GM12878 (cell line): Measurements from ENCODE around the gene CNTN4. TPM values are rescaled to one million over a fixed set of nuclear protein-coding genes. Genes with fewer than 3 reads are reported as not detected.

Source experiments
- ATAC-seq: fragments of 200-7000 bp; cut with Tn5 transposase; 3 replicates; pipeline ENCODE4 v1.9.1; 2020; ENCODE audit warnings: mild to moderate bottlenecking, moderate library complexity
- BruUV-seq: library from RNA; stranded (reverse); fragments of 400-500 nt; replicated peaks from 2 replicates; lab custom pipeline; 2021; lab: Mats Ljungman, UMichigan
- CTCF ChIA-PET: fragments of 300-600 bp; sonication (Branson Sonifier 250); formaldehyde crosslinking; extraction: SDS; loops from one replicate; lab custom pipeline; 2021; ENCODE audit warnings: inconsistent platforms; lab: Yijun Ruan, JAX
- POLR2A ChIA-PET: fragments of 350-600 bp; formaldehyde crosslinking; extraction: SDS; loops from one replicate; lab custom pipeline; 2021; ENCODE audit warnings: inconsistent platforms; lab: Charles Lee
- RAD21 ChIA-PET: fragments of 300-600 bp; sonication (Branson Sonifier 250); formaldehyde crosslinking; loops from one replicate; lab custom pipeline; 2023; ENCODE audit warnings: antibody characterized with exemption; ENCODE audit not compliant: unreplicated experiment; lab: Charles Lee
- SMC1A ChIA-PET: fragments of 300-600 bp; sonication (Branson Sonifier 250); formaldehyde crosslinking; loops from one replicate; lab custom pipeline; 2023; ENCODE audit not compliant: unreplicated experiment, uncharacterized antibody; lab: Charles Lee
- DNase-seq: peaks from one replicate; pipeline ENCODE4 v3.0.0-alpha.2; 2011; ENCODE audit warnings: low read depth, low spot score
- FAIRE-seq: peaks from 3 replicates; lab custom pipeline; 2011; peaks lifted over from hg19 to GRCh38; lab: Jason Lieb, UNC
- H2AFZ ChIP-seq: 2 replicates; pipeline ENCODE4 v1.6.0; 2011; ENCODE audit warnings: low read depth, low read length, control low read depth; ENCODE audit not compliant: control insufficient read depth
- H3K27ac ChIP-seq: 2 replicates; pipeline ENCODE4 v1.5.1; 2011; ENCODE audit warnings: control low read depth; ENCODE audit not compliant: control insufficient read depth, insufficient read depth
- H3K27me3 ChIP-seq, 2 experiments: replicated peaks in 1 of 2; 2 replicates each; pipeline versions ENCODE4 v1.6.0 to v1.6.1; 2011; ENCODE audit warnings: low read length in 1 of 2; ENCODE audit not compliant: control insufficient read depth in 2 of 2, insufficient read depth in 2 of 2
- H3K36me3 ChIP-seq, 2 experiments: 2 replicates each; pipeline ENCODE4 v1.5.1; 2011; ENCODE audit warnings: low read length in 1 of 2; ENCODE audit not compliant: control insufficient read depth in 2 of 2, insufficient read depth in 2 of 2
- H3K4me1 ChIP-seq: 2 replicates; pipeline ENCODE4 v1.6.1; 2011; ENCODE audit warnings: mild to moderate bottlenecking, low read length, moderate library complexity, mixed read lengths; ENCODE audit not compliant: control insufficient read depth, insufficient read depth
- H3K4me2 ChIP-seq: 2 replicates; pipeline ENCODE4 v1.6.0; 2011; ENCODE audit warnings: control low read depth; ENCODE audit not compliant: control insufficient read depth, insufficient read depth
- H3K4me3 ChIP-seq: fragments of 200-600 bp; sonication (generic); 2 replicates; pipeline ENCODE4 v1.5.1; 2016
- H3K79me2 ChIP-seq: 2 replicates; pipeline ENCODE4 v1.6.0; 2011; ENCODE audit warnings: low read length; ENCODE audit not compliant: control insufficient read depth, insufficient read depth
- H3K9ac ChIP-seq: 2 replicates; pipeline ENCODE4 v1.8.0; 2011; ENCODE audit warnings: low read length, control low read depth, mixed read lengths; ENCODE audit not compliant: control insufficient read depth, insufficient read depth
- H3K9me3 ChIP-seq: replicated peaks from 3 replicates; pipeline ENCODE4 v1.5.1; 2011; ENCODE audit warnings: mild to moderate bottlenecking, low read length; ENCODE audit not compliant: control insufficient read depth, insufficient read depth
- H4K20me1 ChIP-seq: 2 replicates; pipeline ENCODE4 v1.6.0; 2011; ENCODE audit not compliant: control insufficient read depth, insufficient read depth
- CHD1 ChIP-seq: IDR thresholded peaks from 2 replicates; pipeline ENCODE4 v1.6.1; 2012; ENCODE audit warnings: low read depth, low read length, improper control_type of control experiment
- JUND ChIP-seq: IDR thresholded peaks from 2 replicates; pipeline ENCODE4 v1.6.1; 2012; ENCODE audit warnings: low read depth, mild to moderate bottlenecking, low read length, improper control_type of control experiment, moderate library complexity
- NR2C2 ChIP-seq: IDR thresholded peaks from 2 replicates; pipeline ENCODE4 v1.6.1; 2011; ENCODE audit warnings: borderline replicate concordance, low read depth; ENCODE audit not compliant: control insufficient read depth, insufficient read length
- POLR2AphosphoS5 ChIP-seq: IDR thresholded peaks from 2 replicates; pipeline ENCODE4 v1.6.1; 2011; ENCODE audit warnings: mild to moderate bottlenecking, low read length, inconsistent platforms
- RAD51 ChIP-seq: fragments of 450-650 bp; IDR thresholded peaks from 2 replicates; pipeline ENCODE4 v1.6.1; 2016; ENCODE audit warnings: moderate library complexity, mild to moderate bottlenecking, inconsistent platforms
- SP1 ChIP-seq: IDR thresholded peaks from one replicate; pipeline ENCODE4 v1.6.1; 2011; ENCODE audit warnings: low read depth, low read length
- SREBF1 ChIP-seq: IDR thresholded peaks from 2 replicates; pipeline ENCODE4 v1.6.1; 2012; ENCODE audit warnings: mild to moderate bottlenecking, low read length
- SUPT20H ChIP-seq: IDR thresholded peaks from 2 replicates; pipeline ENCODE4 v1.6.1; 2011; ENCODE audit warnings: low read depth, mild to moderate bottlenecking, low read length, moderate library complexity, borderline replicate concordance; ENCODE audit not compliant: control insufficient read depth
- ZNF207 ChIP-seq: fragments of 450-650 bp; IDR thresholded peaks from 2 replicates; pipeline ENCODE4 v1.6.1; 2014; ENCODE audit warnings: antibody characterized with exemption, mild to moderate bottlenecking, borderline replicate concordance
- WGBS: methylation state at CpG from one replicate; pipeline ENCODE4 v1.1.6; 2016; ENCODE audit warnings: low lambda C conversion rate; ENCODE audit not compliant: insufficient replicate concordance, insufficient coverage; ENCODE audit errors: missing lambda C conversion rate; 5-methylcytosine and 5-hydroxymethylcytosine counted together
- in situ Hi-C: fragments of 300-500 bp; cut with MboI; formaldehyde crosslinking; loops from 9 replicates; pipeline ENCODE4 v1.14.3; 2018; ENCODE audit warnings: mixed read lengths
- intact Hi-C: fragments of 100-400 bp; cut with micrococcal nuclease; formaldehyde crosslinking; loops from one replicate; pipeline ENCODE4 v1.14.2; 2022; ENCODE audit not compliant: unreplicated experiment
- polyA plus RNA-seq, 11 experiments: library from polyadenylated mRNA; depleted of rRNA in 4 of 11; unstranded in 6 of 11; stranded (reverse) in 5 of 11; fragments of >200 nt; fragmentation: Nextera tagmentation in 4 of 11; fragmentation: Illumina TruSeq in 1 of 11; extraction: Ambion mirVana in 4 of 11; extraction: Trizol in 1 of 11; gene quantifications; 1 replicate in 1 of 11; 2 replicates in 10 of 11; pipeline versions ENCODE4 v1.2.1 to v1.2.3, GENCODE V29; 2011 to 2016; ENCODE audit warnings: inconsistent platforms in 2 of 11, missing spikeins in 2 of 11, low read depth in 1 of 11
- total RNA-seq, 4 experiments: library from RNA; depleted of rRNA in 3 of 4; stranded (reverse); fragments of >200 nt in 3 of 4; fragmentation: Illumina TruSeq in 1 of 4; extraction: Trizol in 1 of 4; gene quantifications; 2 replicates each; pipeline versions ENCODE4 v1.2.1 to v1.2.3, GENCODE V29; 2013 to 2021
- TF ChIP-seq, protein P1 (sequence below): IDR thresholded peaks from 2 replicates; pipeline ENCODE4 v1.6.1; 2011; ENCODE audit warnings: borderline replicate concordance, low read depth, mild to moderate bottlenecking, moderate library complexity, low read length; ENCODE audit not compliant: insufficient read depth, poor library complexity, severe bottlenecking
- TF ChIP-seq, protein P2 (sequence below): IDR thresholded peaks from 2 replicates; pipeline ENCODE4 v1.6.1; 2011; ENCODE audit warnings: low read depth, mild to moderate bottlenecking, low read length, moderate library complexity, borderline replicate concordance; ENCODE audit errors: extremely low read depth
- TF ChIP-seq, protein P3 (sequence below): fragments of 450-650 bp; IDR thresholded peaks from 2 replicates; pipeline ENCODE4 v1.6.1; 2016; ENCODE audit warnings: mild to moderate bottlenecking, moderate library complexity, borderline replicate concordance

CNTN4 gene
- total and polyA plus RNA-seq, 10 of the 15 experiments (the other 5 are each of a cell fraction or from before 2014, with no cell fraction given): 0.05 to 0.43 (median 0.15) TPM; not detected in 1

DNA sequence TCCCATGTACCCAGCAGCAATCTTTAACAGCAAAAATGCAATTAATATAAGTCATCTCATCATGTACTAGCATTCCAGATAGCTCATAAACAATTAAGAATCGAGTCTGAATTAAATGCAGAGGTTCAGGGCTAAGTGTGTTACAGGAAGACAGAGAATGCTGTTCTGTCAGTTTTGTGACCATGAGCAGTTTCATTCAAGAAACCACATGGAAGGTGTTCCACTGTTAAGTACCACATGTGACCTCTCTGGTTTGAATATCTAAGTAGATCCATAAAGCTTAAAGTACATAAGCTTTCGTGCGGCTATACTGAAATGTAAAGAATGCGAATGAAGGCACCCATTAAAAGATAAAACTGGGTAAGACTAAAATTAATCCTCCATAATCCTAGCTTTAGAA lies 739.2 kb downstream of the CNTN4 start:
- no peak overlapping the region for H2AFZ ChIP-seq
- DNase-seq: no peak
- no TSS peak for BruUV-seq
- ATAC-seq: no peak
- no peak overlapping the region for H3K27ac ChIP-seq
- ChIA-PET CTCF (no interaction called here), RAD21 (no interaction called here), SMC1A (no interaction called here), POLR2A (no interaction called here)
- H3K4me3 ChIP-seq: no peak overlapping the region
- no peaks in the 10 kb centered on the region for H3K79me2 ChIP-seq
- 76% methylated on average over 4 of the region's 4 CpGs for WGBS
- intact Hi-C loops (no loop called here), in situ Hi-C loops (no loop called here)
- FAIRE-seq: no peak
- H3K27me3 ChIP-seq: no peaks in the 10 kb centered on the region
- no peak overlapping the region for H3K9ac ChIP-seq
- no peaks in the 10 kb centered on the region for H3K36me3 ChIP-seq
- H3K4me2 ChIP-seq: no peak overlapping the region
- no peaks in the 10 kb centered on the region for H4K20me1 ChIP-seq
- H3K9me3 ChIP-seq: no peaks in the 10 kb centered on the region
- no peak for TF ChIP-seq SUPT20H
- no peak for TF ChIP-seq SREBF1
- TF ChIP-seq, protein P1, sequence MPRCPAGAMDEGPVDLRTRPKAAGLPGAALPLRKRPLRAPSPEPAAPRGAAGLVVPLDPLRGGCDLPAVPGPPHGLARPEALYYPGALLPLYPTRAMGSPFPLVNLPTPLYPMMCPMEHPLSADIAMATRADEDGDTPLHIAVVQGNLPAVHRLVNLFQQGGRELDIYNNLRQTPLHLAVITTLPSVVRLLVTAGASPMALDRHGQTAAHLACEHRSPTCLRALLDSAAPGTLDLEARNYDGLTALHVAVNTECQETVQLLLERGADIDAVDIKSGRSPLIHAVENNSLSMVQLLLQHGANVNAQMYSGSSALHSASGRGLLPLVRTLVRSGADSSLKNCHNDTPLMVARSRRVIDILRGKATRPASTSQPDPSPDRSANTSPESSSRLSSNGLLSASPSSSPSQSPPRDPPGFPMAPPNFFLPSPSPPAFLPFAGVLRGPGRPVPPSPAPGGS: no peak
- no peak for TF ChIP-seq POLR2AphosphoS5
- no peak for TF ChIP-seq SP1
- TF ChIP-seq, protein P2, sequence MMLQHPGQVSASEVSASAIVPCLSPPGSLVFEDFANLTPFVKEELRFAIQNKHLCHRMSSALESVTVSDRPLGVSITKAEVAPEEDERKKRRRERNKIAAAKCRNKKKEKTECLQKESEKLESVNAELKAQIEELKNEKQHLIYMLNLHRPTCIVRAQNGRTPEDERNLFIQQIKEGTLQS: no peak
- no peak for TF ChIP-seq ZNF207
- no peak for TF ChIP-seq NR2C2
- no peak for TF ChIP-seq CHD1
- TF ChIP-seq, protein P3, sequence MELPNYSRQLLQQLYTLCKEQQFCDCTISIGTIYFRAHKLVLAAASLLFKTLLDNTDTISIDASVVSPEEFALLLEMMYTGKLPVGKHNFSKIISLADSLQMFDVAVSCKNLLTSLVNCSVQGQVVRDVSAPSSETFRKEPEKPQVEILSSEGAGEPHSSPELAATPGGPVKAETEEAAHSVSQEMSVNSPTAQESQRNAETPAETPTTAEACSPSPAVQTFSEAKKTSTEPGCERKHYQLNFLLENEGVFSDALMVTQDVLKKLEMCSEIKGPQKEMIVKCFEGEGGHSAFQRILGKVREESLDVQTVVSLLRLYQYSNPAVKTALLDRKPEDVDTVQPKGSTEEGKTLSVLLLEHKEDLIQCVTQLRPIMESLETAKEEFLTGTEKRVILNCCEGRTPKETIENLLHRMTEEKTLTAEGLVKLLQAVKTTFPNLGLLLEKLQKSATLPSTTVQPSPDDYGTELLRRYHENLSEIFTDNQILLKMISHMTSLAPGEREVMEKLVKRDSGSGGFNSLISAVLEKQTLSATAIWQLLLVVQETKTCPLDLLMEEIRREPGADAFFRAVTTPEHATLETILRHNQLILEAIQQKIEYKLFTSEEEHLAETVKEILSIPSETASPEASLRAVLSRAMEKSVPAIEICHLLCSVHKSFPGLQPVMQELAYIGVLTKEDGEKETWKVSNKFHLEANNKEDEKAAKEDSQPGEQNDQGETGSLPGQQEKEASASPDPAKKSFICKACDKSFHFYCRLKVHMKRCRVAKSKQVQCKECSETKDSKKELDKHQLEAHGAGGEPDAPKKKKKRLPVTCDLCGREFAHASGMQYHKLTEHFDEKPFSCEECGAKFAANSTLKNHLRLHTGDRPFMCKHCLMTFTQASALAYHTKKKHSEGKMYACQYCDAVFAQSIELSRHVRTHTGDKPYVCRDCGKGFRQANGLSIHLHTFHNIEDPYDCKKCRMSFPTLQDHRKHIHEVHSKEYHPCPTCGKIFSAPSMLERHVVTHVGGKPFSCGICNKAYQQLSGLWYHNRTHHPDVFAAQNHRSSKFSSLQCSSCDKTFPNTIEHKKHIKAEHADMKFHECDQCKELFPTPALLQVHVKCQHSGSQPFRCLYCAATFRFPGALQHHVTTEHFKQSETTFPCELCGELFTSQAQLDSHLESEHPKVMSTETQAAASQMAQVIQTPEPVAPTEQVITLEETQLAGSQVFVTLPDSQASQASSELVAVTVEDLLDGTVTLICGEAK: no peak
- TF ChIP-seq JUND: no peak
- no peak for TF ChIP-seq RAD51
- H3K4me1 ChIP-seq: no peaks in the 10 kb centered on the region
